GM13977 (cell line): ENCODE data around the gene LRP1-AS.
A peak's percentile ranks its signal among the peaks of the same experiment; 100 is the strongest.

Experiments
- DNase-seq: peaks from one replicate; pipeline ENCODE4 v3.0.0; 2012; ENCODE audit warnings: low spot score
- CTCF ChIP-seq: IDR thresholded peaks from 2 replicates; pipeline ENCODE4 v1.5.1; 2012; ENCODE audit warnings: mild to moderate bottlenecking, control low read depth; ENCODE audit not compliant: insufficient read depth; ENCODE audit errors: extremely low read depth, missing control alignments
- in situ Hi-C: fragments of 300-500 bp; cut with MboI; formaldehyde crosslinking; loops from one replicate; pipeline ENCODE4 v1.12.0; 2022; ENCODE audit warnings: low sequenced_read_pairs, low pct_unique_long_range_greater_than_20kb, mixed read lengths, inconsistent platforms; ENCODE audit not compliant: unreplicated experiment

The LRP1-AS gene

GRCh38 chr12:57185906-57186508 is 38.6 kb upstream of the LRP1-AS start:
- in situ Hi-C loops: no loop called here
- TF ChIP-seq CTCF: no peak
- DNase-seq: no peak

DNA sequence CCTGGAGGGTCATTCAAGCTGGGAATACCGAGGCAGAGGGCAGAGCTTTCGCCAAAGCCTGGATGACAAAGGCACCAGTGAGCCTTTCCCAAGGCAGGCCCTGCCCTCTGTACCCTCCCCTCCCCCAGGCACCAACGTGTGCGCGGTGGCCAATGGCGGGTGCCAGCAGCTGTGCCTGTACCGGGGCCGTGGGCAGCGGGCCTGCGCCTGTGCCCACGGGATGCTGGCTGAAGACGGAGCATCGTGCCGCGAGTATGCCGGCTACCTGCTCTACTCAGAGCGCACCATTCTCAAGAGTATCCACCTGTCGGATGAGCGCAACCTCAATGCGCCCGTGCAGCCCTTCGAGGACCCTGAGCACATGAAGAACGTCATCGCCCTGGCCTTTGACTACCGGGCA is 38.0 kb upstream of the LRP1-AS start:
- in situ Hi-C loops: no loop called here
- TF ChIP-seq CTCF: no peak
- DNase-seq: no peak

DNA sequence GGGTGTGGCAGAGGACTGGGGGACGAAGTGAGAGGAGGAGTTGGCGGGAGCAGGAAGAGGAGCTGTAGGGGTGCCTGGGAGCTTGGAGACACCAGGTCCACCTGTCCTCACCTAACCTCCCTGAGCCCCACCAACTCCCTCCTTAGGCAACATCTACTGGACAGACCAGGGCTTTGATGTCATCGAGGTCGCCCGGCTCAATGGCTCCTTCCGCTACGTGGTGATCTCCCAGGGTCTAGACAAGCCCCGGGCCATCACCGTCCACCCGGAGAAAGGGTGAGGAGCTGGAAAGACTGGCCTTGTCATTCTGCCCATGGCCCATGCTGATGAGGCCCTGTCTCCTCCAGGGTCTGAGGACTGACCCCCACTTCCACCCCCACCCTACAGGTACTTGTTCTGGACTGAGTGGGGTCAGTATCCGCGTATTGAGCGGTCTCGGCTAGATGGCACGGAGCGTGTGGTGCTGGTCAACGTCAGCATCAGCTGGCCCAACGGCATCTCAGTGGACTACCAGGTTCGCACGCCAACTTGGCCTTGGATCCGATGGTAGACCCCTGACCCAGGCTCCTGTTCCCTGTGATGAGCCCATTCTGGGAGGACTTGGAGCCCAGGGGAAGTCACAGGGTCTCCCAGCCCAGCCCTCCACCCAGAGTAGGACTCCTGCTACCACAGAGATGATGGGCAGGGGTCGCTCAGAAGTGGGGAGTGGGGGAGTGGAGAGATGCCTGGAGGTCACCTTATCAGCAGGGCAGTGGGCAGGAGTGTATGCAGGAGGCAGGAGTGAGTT is 36.7 kb upstream of the LRP1-AS start:
- in situ Hi-C loops: loop anchor here (5.0 kb wide), 1 partner anchor 62 kb away; no protein-coding TSS in a partner anchor
- no peak for DNase-seq
- TF ChIP-seq CTCF: no peak

DNA sequence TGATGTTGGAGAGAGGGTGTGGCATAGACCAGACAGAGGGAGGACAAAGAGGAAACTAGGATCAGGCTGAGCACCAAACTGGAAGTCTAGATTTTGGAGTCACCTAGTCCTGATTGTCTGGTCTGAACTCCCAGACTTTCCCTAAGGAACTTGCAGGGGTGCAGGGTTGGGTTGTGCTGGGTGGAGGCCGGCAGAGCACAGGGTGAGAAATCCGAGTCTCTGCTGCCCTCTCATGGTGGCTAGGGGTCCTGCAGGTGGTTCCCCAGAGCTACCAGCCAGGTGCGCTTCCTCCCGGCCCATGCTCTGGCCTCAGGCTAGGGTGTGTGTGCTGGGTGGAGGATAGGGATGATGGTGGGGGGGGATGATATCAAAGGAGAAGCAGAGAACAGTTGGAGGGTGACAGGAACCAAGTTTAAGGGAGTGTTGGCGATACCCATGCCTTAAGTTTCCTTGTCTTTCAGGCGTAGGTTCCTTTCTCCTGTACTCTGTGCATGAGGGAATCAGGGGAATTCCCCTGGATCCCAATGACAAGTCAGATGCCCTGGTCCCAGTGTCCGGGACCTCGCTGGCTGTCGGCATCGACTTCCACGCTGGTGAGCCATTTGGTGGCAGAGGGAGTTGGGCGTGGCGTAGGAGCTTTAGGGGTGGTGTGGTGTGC is 35.6 kb upstream of the LRP1-AS start:
- peak; percentile 97 for TF ChIP-seq CTCF
- peak; percentile 97 for DNase-seq
- in situ Hi-C loops: loop anchor here (5.0 kb wide), 1 partner anchor 61 kb away; no protein-coding TSS in a partner anchor

- in situ Hi-C loops: loop anchor here (5.0 kb wide), 1 partner anchor 59 kb away; no protein-coding TSS in a partner anchor
- DNase-seq: no peak
- TF ChIP-seq CTCF: no peak
Observed at GRCh38 chr12:57181561-57182155, 34.2 kb upstream of the LRP1-AS start.

- in situ Hi-C loops: loop anchor here (5.0 kb wide), 1 partner anchor 59 kb away; no protein-coding TSS in a partner anchor
Observed at GRCh38 chr12:57181072-57181471, 33.7 kb upstream of the LRP1-AS start.

More at GRCh38 chr12:57181072-57181471, 33.7 kb upstream of the LRP1-AS start:
- DNase-seq: no peak
- no peak for TF ChIP-seq CTCF
